Endothelial cell of umbilical vein (primary cell): ENCODE results near the gene SPEF1. TPM values are rescaled to one million over a fixed set of nuclear protein-coding genes. Genes with fewer than 3 reads are reported as not detected.

Experiments used
- BruUV-seq: library from RNA; stranded (reverse); fragments of 400-500 nt; replicated peaks from 2 replicates; lab custom pipeline; 2021; lab: Mats Ljungman, UMichigan
- CTCF ChIA-PET: fragments of 300-600, 350-600 bp; sonication (Branson Sonifier 250); formaldehyde crosslinking; loops from one replicate; lab custom pipeline; 2021; ENCODE audit warnings: antibody characterized with exemption, inconsistent platforms; lab: Charles Lee
- POLR2A ChIA-PET: fragments of 300-600, 350-600 bp; sonication (Branson Sonifier 250); formaldehyde crosslinking; loops from one replicate; lab custom pipeline; 2021; ENCODE audit warnings: antibody characterized with exemption, inconsistent platforms; lab: Charles Lee
- DNase-seq: peaks from one replicate; pipeline ENCODE4 v3.0.0-alpha.2; 2011; ENCODE audit warnings: low read depth, low spot score
- FAIRE-seq: peaks from 2 replicates; lab custom pipeline; 2011; peaks lifted over from hg19 to GRCh38; lab: Jason Lieb, UNC
- H2AFZ ChIP-seq: 2 replicates; pipeline ENCODE4 v1.6.0; 2012; ENCODE audit warnings: low read depth, low read length, control low read depth, inconsistent platforms
- H3K27ac ChIP-seq: 2 replicates; pipeline ENCODE4 v1.5.1; 2011; ENCODE audit warnings: low read depth, mild to moderate bottlenecking, control low read depth, low read length, moderate library complexity; ENCODE audit not compliant: insufficient read depth
- H3K27me3 ChIP-seq, 2 experiments: 2 replicates each; pipeline versions ENCODE4 v1.6.0 to v1.6.1; 2011; ENCODE audit warnings: low read length in 2 of 2, mixed read lengths in 1 of 2; ENCODE audit not compliant: control insufficient read depth in 2 of 2, insufficient read depth in 2 of 2
- H3K36me3 ChIP-seq, 2 experiments: 2 replicates in 1 of 2; 3 replicates in 1 of 2; pipeline ENCODE4 v1.5.1; 2011; ENCODE audit warnings: low read length in 2 of 2, mild to moderate bottlenecking in 1 of 2, moderate library complexity in 1 of 2; ENCODE audit not compliant: control insufficient read depth in 2 of 2, insufficient read depth in 2 of 2; ENCODE audit errors: extremely low read depth in 1 of 2
- H3K4me1 ChIP-seq: 3 replicates; pipeline ENCODE4 v1.5.1; 2011; ENCODE audit warnings: mild to moderate bottlenecking, low read length; ENCODE audit not compliant: control insufficient read depth, insufficient read depth; ENCODE audit errors: extremely low read depth
- H3K4me2 ChIP-seq: 2 replicates; pipeline ENCODE4 v1.6.1; 2011; ENCODE audit warnings: low read length, control low read depth, mixed read lengths; ENCODE audit not compliant: insufficient read depth
- H3K4me3 ChIP-seq, 3 experiments: fragments of 200-600 bp in 1 of 3; sonication (generic), shearing (Covaris generic) in 1 of 3; replicated peaks in 1 of 3; 2 replicates each; pipeline ENCODE4 v1.5.1; 2011 to 2016; ENCODE audit warnings: control low read depth in 3 of 3, low read length in 3 of 3, mild to moderate bottlenecking in 2 of 3, inconsistent platforms in 1 of 3, low read depth in 1 of 3, moderate library complexity in 1 of 3; ENCODE audit not compliant: insufficient read depth in 1 of 3
- H3K79me2 ChIP-seq: 2 replicates; pipeline ENCODE4 v1.6.0; 2012; ENCODE audit warnings: low read length, inconsistent platforms; ENCODE audit not compliant: control insufficient read depth, insufficient read depth
- H3K9ac ChIP-seq: replicated peaks from 2 replicates; pipeline ENCODE3; 2011; ENCODE audit warnings: low read length, control low read depth; ENCODE audit not compliant: insufficient read depth; ENCODE audit errors: extremely low read depth
- H3K9me1 ChIP-seq: replicated peaks from 3 replicates; pipeline ENCODE4 v1.6.0; 2011; ENCODE audit warnings: mild to moderate bottlenecking, low read length; ENCODE audit not compliant: control insufficient read depth, insufficient read depth; ENCODE audit errors: extremely low read depth
- H3K9me3 ChIP-seq: replicated peaks from 2 replicates; pipeline ENCODE4 v1.5.1; 2012; ENCODE audit warnings: low read length, inconsistent platforms; ENCODE audit not compliant: control insufficient read depth, insufficient read depth
- H4K20me1 ChIP-seq: replicated peaks from 2 replicates; pipeline ENCODE3; 2011; ENCODE audit warnings: mild to moderate bottlenecking, low read length; ENCODE audit not compliant: control insufficient read depth, insufficient read depth; ENCODE audit errors: extremely low read depth
- EZH2 ChIP-seq: IDR thresholded peaks from 2 replicates; pipeline ENCODE4 v1.6.1; 2012; ENCODE audit warnings: borderline replicate concordance, low read depth, mild to moderate bottlenecking, moderate library complexity, low read length, inconsistent platforms; ENCODE audit not compliant: severe bottlenecking
- FOS ChIP-seq: IDR thresholded peaks from 2 replicates; pipeline ENCODE4 v1.6.1; 2011; ENCODE audit warnings: mild to moderate bottlenecking, low read length, moderate library complexity, borderline replicate concordance; ENCODE audit not compliant: insufficient read depth
- GATA2 ChIP-seq: IDR thresholded peaks from 2 replicates; pipeline ENCODE4 v1.7.0; 2011; ENCODE audit warnings: low read depth, mild to moderate bottlenecking, moderate library complexity, mixed read lengths, low read length; ENCODE audit not compliant: insufficient read length, insufficient read depth
- JUN ChIP-seq: IDR thresholded peaks from 2 replicates; pipeline ENCODE4 v1.6.1; 2011; ENCODE audit warnings: borderline replicate concordance, low read depth; ENCODE audit not compliant: insufficient read length, insufficient read depth
- MAX ChIP-seq: IDR thresholded peaks from 2 replicates; pipeline ENCODE4 v1.6.1; 2011; ENCODE audit not compliant: insufficient read depth, insufficient read length
- MYC ChIP-seq: IDR thresholded peaks from one replicate; pipeline ENCODE4 v1.6.1; 2011; ENCODE audit warnings: mild to moderate bottlenecking, low read depth, low read length
- POLR2A ChIP-seq: IDR thresholded peaks from 2 replicates; pipeline ENCODE4 v1.6.1; 2012; ENCODE audit warnings: low read depth, mild to moderate bottlenecking, control low read depth, low read length
- POLR2AphosphoS5 ChIP-seq: IDR thresholded peaks from 2 replicates; pipeline ENCODE4 v1.6.1; 2012; ENCODE audit warnings: low read depth, mild to moderate bottlenecking, control low read depth, low read length, moderate library complexity; ENCODE audit not compliant: insufficient read depth
- dilution Hi-C: fragments of 300-500 bp; cut with MboI; formaldehyde crosslinking; loops from one replicate; pipeline ENCODE4 v1.15.0; 2019; ENCODE audit warnings: low sequenced_read_pairs; ENCODE audit not compliant: extremely low pct_ligation_motif_present
- intact Hi-C: fragments of 100-400 bp; cut with micrococcal nuclease; formaldehyde crosslinking; loops from one replicate; pipeline ENCODE4 v1.10.0; 2022
- polyA plus RNA-seq, 4 experiments: library from polyadenylated mRNA; depleted of rRNA in 3 of 4; stranded (reverse) in 3 of 4; unstranded in 1 of 4; fragments of >200 nt; gene quantifications; 2 replicates each; pipeline versions ENCODE4 v1.2.1 to v1.2.3, GENCODE V29; 2011 to 2012; ENCODE audit warnings: missing spikeins in 1 of 4
- total RNA-seq: library from RNA; stranded (reverse); gene quantifications from 2 replicates; pipeline ENCODE4 v1.2.3, GENCODE V29; 2021
- TF ChIP-seq, protein P1 (sequence below), 2 donors: IDR thresholded peaks; 1 replicate in 1 of 2; 2 replicates in 1 of 2; pipeline ENCODE4 v1.5.1; 2011; ENCODE audit warnings: low read length in 2 of 2, mild to moderate bottlenecking in 2 of 2, moderate library complexity in 2 of 2, control low read depth in 1 of 2, inconsistent platforms in 1 of 2, low read depth in 1 of 2; ENCODE audit not compliant: insufficient read depth in 1 of 2; ENCODE audit errors: extremely low read depth in 1 of 2

The SPEF1 gene
- total and polyA plus RNA-seq, 2 donors (not counting 3 experiments of a cell fraction or from before 2014, with no cell fraction given): 0.07 to 0.44 TPM

GRCh38 chr20:3800878-3801260, 19.6 kb upstream of the SPEF1 start:
- no peaks in the 10 kb centered on the region for H3K9me1 ChIP-seq
- ChIA-PET CTCF (interaction anchor here (1.1 to 1.9 kb wide), 2 partner anchors 17 to 19 kb away, joined by 3 to 5 read pairs; partner anchors contain the start of gene AP5S1), POLR2A (no interaction called here)
- dilution Hi-C loops: no loop called here
- H3K79me2 ChIP-seq: peaks cover 25% of the 10 kb centered on the region
- intact Hi-C loops: no loop called here
- H3K4me2 ChIP-seq: no peak overlapping the region
- BruUV-seq: no TSS peak
- FAIRE-seq (no peak), DNase-seq (no peak)
- H3K27me3 ChIP-seq: no peaks in the 10 kb centered on the region
- no peaks in the 10 kb centered on the region for H4K20me1 ChIP-seq
- no peak overlapping the region for H2AFZ ChIP-seq
- H3K36me3 ChIP-seq: peaks cover 0 to 26% of the 10 kb centered on the region in 2 experiments
- H3K9me3 ChIP-seq: no peaks in the 10 kb centered on the region
- no peak overlapping the region for H3K9ac ChIP-seq
- no peak overlapping the region for H3K4me3 ChIP-seq
- H3K27ac ChIP-seq: no peak overlapping the region
- peaks cover 17% of the 10 kb centered on the region for H3K4me1 ChIP-seq
- no peak for TF ChIP-seq POLR2AphosphoS5
- TF ChIP-seq, protein P1, sequence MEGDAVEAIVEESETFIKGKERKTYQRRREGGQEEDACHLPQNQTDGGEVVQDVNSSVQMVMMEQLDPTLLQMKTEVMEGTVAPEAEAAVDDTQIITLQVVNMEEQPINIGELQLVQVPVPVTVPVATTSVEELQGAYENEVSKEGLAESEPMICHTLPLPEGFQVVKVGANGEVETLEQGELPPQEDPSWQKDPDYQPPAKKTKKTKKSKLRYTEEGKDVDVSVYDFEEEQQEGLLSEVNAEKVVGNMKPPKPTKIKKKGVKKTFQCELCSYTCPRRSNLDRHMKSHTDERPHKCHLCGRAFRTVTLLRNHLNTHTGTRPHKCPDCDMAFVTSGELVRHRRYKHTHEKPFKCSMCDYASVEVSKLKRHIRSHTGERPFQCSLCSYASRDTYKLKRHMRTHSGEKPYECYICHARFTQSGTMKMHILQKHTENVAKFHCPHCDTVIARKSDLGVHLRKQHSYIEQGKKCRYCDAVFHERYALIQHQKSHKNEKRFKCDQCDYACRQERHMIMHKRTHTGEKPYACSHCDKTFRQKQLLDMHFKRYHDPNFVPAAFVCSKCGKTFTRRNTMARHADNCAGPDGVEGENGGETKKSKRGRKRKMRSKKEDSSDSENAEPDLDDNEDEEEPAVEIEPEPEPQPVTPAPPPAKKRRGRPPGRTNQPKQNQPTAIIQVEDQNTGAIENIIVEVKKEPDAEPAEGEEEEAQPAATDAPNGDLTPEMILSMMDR (IDR thresholded peaks at IDR 0.05; ENCODE audit: extremely low read depth in 1 of 2, insufficient read depth in 1 of 2, low read depth in 1 of 2, low read length in 2 of 2): no peak
- TF ChIP-seq POLR2A: no peak
- no peak for TF ChIP-seq EZH2
- TF ChIP-seq GATA2: no peak
- no peak for TF ChIP-seq JUN
- TF ChIP-seq MYC: no peak
- no peak for TF ChIP-seq MAX
- no peak for TF ChIP-seq FOS
